Measurements from ENCODE around the gene TRAF6.

DNA sequence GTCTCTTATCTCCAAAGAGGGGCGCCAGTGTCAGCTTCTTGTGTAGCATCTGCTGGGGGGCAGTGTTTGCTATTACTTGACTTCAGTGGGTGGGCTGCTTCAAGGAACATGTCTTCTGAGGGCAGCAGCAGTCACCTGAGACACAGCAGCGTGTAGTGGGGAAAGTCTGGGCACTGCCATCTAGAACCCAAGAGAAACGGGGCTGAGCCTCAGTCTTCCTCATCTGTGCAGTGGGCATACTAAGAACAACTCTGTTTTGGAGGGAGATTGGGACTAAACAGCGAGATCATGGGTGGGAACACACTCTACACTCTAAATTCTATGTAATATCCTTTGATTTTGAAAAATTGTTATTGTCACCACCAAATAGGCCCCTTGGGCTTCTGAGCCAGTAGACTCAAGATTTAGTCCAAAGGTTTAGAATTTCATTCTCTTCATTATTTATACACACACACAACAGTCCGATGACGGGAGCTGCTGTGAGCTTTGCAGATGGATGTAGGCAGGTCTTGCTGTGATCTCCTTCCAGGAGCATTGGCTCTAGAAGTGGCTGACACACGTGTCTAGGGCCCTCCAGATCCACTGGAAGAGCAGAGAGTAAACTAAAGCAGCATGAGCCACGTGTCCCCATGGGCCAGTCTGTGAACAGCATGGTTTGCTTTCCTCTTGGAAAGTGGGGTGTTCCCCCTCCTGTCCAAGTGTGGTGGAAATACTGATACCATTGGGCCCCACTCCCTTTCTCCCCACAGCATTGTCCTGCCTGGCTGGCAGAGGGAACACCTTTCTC, 51.8 kb downstream of the TRAF6 start:
- no peak for TF ChIP-seq POLR2A (IDR thresholded peaks at IDR 0.05; ENCODE audit: low read length)
- no peak for TF ChIP-seq RAD21 (conservative IDR thresholded peaks at IDR 0.05 in 1 of 2, IDR thresholded peaks at IDR 0.05 in 1 of 2)
- TF ChIP-seq, protein P1, sequence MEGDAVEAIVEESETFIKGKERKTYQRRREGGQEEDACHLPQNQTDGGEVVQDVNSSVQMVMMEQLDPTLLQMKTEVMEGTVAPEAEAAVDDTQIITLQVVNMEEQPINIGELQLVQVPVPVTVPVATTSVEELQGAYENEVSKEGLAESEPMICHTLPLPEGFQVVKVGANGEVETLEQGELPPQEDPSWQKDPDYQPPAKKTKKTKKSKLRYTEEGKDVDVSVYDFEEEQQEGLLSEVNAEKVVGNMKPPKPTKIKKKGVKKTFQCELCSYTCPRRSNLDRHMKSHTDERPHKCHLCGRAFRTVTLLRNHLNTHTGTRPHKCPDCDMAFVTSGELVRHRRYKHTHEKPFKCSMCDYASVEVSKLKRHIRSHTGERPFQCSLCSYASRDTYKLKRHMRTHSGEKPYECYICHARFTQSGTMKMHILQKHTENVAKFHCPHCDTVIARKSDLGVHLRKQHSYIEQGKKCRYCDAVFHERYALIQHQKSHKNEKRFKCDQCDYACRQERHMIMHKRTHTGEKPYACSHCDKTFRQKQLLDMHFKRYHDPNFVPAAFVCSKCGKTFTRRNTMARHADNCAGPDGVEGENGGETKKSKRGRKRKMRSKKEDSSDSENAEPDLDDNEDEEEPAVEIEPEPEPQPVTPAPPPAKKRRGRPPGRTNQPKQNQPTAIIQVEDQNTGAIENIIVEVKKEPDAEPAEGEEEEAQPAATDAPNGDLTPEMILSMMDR (IDR thresholded peaks at IDR 0.05): no peak
- TF ChIP-seq, protein P2, sequence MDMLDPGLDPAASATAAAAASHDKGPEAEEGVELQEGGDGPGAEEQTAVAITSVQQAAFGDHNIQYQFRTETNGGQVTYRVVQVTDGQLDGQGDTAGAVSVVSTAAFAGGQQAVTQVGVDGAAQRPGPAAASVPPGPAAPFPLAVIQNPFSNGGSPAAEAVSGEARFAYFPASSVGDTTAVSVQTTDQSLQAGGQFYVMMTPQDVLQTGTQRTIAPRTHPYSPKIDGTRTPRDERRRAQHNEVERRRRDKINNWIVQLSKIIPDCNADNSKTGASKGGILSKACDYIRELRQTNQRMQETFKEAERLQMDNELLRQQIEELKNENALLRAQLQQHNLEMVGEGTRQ (IDR thresholded peaks at IDR 0.05): no peak
- TF ChIP-seq, protein P3, sequence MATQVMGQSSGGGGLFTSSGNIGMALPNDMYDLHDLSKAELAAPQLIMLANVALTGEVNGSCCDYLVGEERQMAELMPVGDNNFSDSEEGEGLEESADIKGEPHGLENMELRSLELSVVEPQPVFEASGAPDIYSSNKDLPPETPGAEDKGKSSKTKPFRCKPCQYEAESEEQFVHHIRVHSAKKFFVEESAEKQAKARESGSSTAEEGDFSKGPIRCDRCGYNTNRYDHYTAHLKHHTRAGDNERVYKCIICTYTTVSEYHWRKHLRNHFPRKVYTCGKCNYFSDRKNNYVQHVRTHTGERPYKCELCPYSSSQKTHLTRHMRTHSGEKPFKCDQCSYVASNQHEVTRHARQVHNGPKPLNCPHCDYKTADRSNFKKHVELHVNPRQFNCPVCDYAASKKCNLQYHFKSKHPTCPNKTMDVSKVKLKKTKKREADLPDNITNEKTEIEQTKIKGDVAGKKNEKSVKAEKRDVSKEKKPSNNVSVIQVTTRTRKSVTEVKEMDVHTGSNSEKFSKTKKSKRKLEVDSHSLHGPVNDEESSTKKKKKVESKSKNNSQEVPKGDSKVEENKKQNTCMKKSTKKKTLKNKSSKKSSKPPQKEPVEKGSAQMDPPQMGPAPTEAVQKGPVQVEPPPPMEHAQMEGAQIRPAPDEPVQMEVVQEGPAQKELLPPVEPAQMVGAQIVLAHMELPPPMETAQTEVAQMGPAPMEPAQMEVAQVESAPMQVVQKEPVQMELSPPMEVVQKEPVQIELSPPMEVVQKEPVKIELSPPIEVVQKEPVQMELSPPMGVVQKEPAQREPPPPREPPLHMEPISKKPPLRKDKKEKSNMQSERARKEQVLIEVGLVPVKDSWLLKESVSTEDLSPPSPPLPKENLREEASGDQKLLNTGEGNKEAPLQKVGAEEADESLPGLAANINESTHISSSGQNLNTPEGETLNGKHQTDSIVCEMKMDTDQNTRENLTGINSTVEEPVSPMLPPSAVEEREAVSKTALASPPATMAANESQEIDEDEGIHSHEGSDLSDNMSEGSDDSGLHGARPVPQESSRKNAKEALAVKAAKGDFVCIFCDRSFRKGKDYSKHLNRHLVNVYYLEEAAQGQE (IDR thresholded peaks at IDR 0.05): no peak
- no peak for TF ChIP-seq JUN (IDR thresholded peaks at IDR 0.05)
- TF ChIP-seq HDAC2 (IDR thresholded peaks at IDR 0.05): no peak
- TF ChIP-seq, protein P4, sequence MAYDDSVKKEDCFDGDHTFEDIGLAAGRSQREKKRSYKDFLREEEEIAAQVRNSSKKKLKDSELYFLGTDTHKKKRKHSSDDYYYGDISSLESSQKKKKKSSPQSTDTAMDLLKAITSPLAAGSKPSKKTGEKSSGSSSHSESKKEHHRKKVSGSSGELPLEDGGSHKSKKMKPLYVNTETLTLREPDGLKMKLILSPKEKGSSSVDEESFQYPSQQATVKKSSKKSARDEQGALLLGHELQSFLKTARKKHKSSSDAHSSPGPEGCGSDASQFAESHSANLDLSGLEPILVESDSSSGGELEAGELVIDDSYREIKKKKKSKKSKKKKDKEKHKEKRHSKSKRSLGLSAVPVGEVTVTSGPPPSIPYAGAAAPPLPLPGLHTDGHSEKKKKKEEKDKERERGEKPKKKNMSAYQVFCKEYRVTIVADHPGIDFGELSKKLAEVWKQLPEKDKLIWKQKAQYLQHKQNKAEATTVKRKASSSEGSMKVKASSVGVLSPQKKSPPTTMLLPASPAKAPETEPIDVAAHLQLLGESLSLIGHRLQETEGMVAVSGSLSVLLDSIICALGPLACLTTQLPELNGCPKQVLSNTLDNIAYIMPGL (CRISPR knock-in tag; IDR thresholded peaks at IDR 0.05; ENCODE audit: borderline replicate concordance): no peak
- no peak for TF ChIP-seq ZSCAN20 (CRISPR knock-in tag; IDR thresholded peaks at IDR 0.05)
- TF ChIP-seq MAZ (IDR thresholded peaks at IDR 0.05; ENCODE audit: borderline replicate concordance, low read depth, low read length): no peak
- TF ChIP-seq, protein P5, sequence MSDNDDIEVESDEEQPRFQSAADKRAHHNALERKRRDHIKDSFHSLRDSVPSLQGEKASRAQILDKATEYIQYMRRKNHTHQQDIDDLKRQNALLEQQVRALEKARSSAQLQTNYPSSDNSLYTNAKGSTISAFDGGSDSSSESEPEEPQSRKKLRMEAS (IDR thresholded peaks at IDR 0.05): no peak
- TF ChIP-seq JUNB (IDR thresholded peaks at IDR 0.05): no peak
- no peak for TF ChIP-seq CEBPB (IDR thresholded peaks at IDR 0.05)
